CD14-positive monocyte (primary cell): ENCODE results near the gene STK4. TPM values are rescaled to one million over a fixed set of nuclear protein-coding genes. Genes with fewer than 3 reads are reported as not detected.

Source experiments
- DNase-seq, 3 donors: peaks; one replicate each; pipeline ENCODE4 v3.0.0-alpha.2; 2011 to 2022
- H2AFZ ChIP-seq: 2 replicates; pipeline ENCODE4 v1.6.0; 2012; ENCODE audit warnings: mild to moderate bottlenecking, low read depth, low read length, inconsistent platforms; ENCODE audit not compliant: insufficient read depth, poor library complexity, severe bottlenecking
- H3K27ac ChIP-seq, 2 donors: 1 replicate in 1 of 2; 2 replicates in 1 of 2; pipeline ENCODE4 v1.5.1; 2012 to 2013; ENCODE audit warnings: low read length in 2 of 2, control low read depth in 1 of 2, inconsistent platforms in 1 of 2, low read depth in 1 of 2, mild to moderate bottlenecking in 1 of 2
- H3K27me3 ChIP-seq, 2 donors: one replicate each; pipeline versions ENCODE4 v1.6.0 to v1.6.1; 2011 to 2013; ENCODE audit warnings: low read length in 2 of 2; ENCODE audit not compliant: control insufficient read depth in 2 of 2, insufficient read depth in 2 of 2
- H3K36me3 ChIP-seq, 2 donors: replicated peaks in 1 of 2; 1 replicate in 1 of 2; 2 replicates in 1 of 2; pipeline versions ENCODE4 v1.5.1 to v1.6.1; 2012 to 2013; ENCODE audit warnings: low read length in 2 of 2, control low read depth in 1 of 2, inconsistent platforms in 1 of 2, mild to moderate bottlenecking in 1 of 2; ENCODE audit not compliant: insufficient read depth in 2 of 2, control insufficient read depth in 1 of 2
- H3K4me1 ChIP-seq, 2 donors: 1 replicate in 1 of 2; 2 replicates in 1 of 2; pipeline versions ENCODE4 v1.5.1 to v1.6.1; 2012 to 2013; ENCODE audit warnings: low read length in 2 of 2, control low read depth in 1 of 2, inconsistent platforms in 1 of 2, mild to moderate bottlenecking in 1 of 2, moderate library complexity in 1 of 2; ENCODE audit not compliant: insufficient read depth in 2 of 2, control insufficient read depth in 1 of 2
- H3K4me2 ChIP-seq: replicated peaks from 2 replicates; pipeline ENCODE3; 2012; ENCODE audit warnings: low read length, moderate library complexity, mild to moderate bottlenecking; ENCODE audit not compliant: poor library complexity, severe bottlenecking; ENCODE audit errors: extremely low read depth
- H3K4me3 ChIP-seq, 3 experiments: fragments of 200-600 bp in 1 of 3; sonication (generic) in 1 of 3; replicated peaks in 1 of 3; 1 replicate in 2 of 3; 2 replicates in 1 of 3; pipeline ENCODE4 v1.5.1; 2011 to 2013; ENCODE audit warnings: low read length in 3 of 3, mild to moderate bottlenecking in 3 of 3, control low read depth in 2 of 3, low read depth in 2 of 3, inconsistent platforms in 1 of 3, moderate library complexity in 1 of 3
- H3K79me2 ChIP-seq: 2 replicates; pipeline ENCODE4 v1.6.0; 2012; ENCODE audit warnings: mild to moderate bottlenecking, control low read depth, inconsistent platforms, low read length, moderate library complexity; ENCODE audit not compliant: insufficient read depth
- H3K9ac ChIP-seq: 2 replicates; pipeline ENCODE4 v1.6.0; 2017; ENCODE audit warnings: low read length, mild to moderate bottlenecking; ENCODE audit not compliant: insufficient read depth, poor library complexity, severe bottlenecking
- H3K9me3 ChIP-seq, 2 donors: replicated peaks in 1 of 2; 1 replicate in 1 of 2; 2 replicates in 1 of 2; pipeline versions ENCODE4 v1.5.1 to v1.6.1; 2012 to 2013; ENCODE audit warnings: low read length in 2 of 2, control low read depth in 1 of 2; ENCODE audit not compliant: control insufficient read depth in 1 of 2, insufficient read depth in 1 of 2
- H4K20me1 ChIP-seq: 2 replicates; pipeline ENCODE4 v1.6.0; 2012; ENCODE audit warnings: mild to moderate bottlenecking, low read length, control low read depth, moderate library complexity; ENCODE audit not compliant: insufficient read depth
- H3K27ac Mint-ChIP-seq, 7 donors: one replicate each; pipeline ENCODE4 v1.8.0; 2020; ENCODE audit warnings: mild to moderate bottlenecking in 7 of 7, mixed read lengths in 7 of 7, moderate library complexity in 6 of 7, inconsistent platforms in 2 of 7
- H3K27me3 Mint-ChIP-seq, 3 donors: one replicate each; pipeline ENCODE4 v1.8.0; 2021 to 2022; ENCODE audit warnings: low read depth in 3 of 3, mild to moderate bottlenecking in 3 of 3, mixed read lengths in 3 of 3, moderate library complexity in 3 of 3, inconsistent platforms in 1 of 3
- H3K36me3 Mint-ChIP-seq, 2 donors: one replicate each; pipeline ENCODE4 v1.8.0; 2020; ENCODE audit warnings: mixed read lengths in 2 of 2, inconsistent platforms in 1 of 2, mild to moderate bottlenecking in 1 of 2
- H3K4me1 Mint-ChIP-seq: one replicate; pipeline ENCODE4 v1.8.0; 2020; ENCODE audit warnings: mild to moderate bottlenecking, mixed read lengths
- H3K4me3 Mint-ChIP-seq, 2 donors: one replicate each; pipeline ENCODE4 v1.8.0; 2020; ENCODE audit warnings: mild to moderate bottlenecking in 2 of 2, mixed read lengths in 2 of 2, moderate library complexity in 1 of 2
- H3K9me3 Mint-ChIP-seq, 7 donors: one replicate each; pipeline ENCODE4 v1.8.0; 2020 to 2022; ENCODE audit warnings: mixed read lengths in 7 of 7, mild to moderate bottlenecking in 6 of 7, moderate library complexity in 6 of 7, inconsistent platforms in 2 of 7
- CTCF ChIP-seq: fragments of 200-600 bp; IDR thresholded peaks from one replicate; pipeline ENCODE4 v1.8.0; 2022; ENCODE audit warnings: antibody characterized with exemption, mild to moderate bottlenecking
- WGBS: methylation state at CpG from one replicate; pipeline ENCODE4 v1.1.5; 2013; ENCODE audit warnings: missing lambda C conversion rate; ENCODE audit not compliant: insufficient coverage; 5-methylcytosine and 5-hydroxymethylcytosine counted together
- intact Hi-C, 2 donors: fragments of 100-400 bp; cut with micrococcal nuclease; formaldehyde crosslinking; loops; one replicate each; pipeline versions ENCODE4 v1.15.0 to v1.15.1; 2023
- polyA plus RNA-seq, 3 donors: library from polyadenylated mRNA; depleted of rRNA in 1 of 3; unstranded in 2 of 3; stranded (reverse) in 1 of 3; fragments of 300-500 nt in 2 of 3; fragments of >200 nt in 1 of 3; fragmentation: Illumina TruSeq in 2 of 3; gene quantifications; 1 replicate in 2 of 3; 2 replicates in 1 of 3; pipeline ENCODE4 v1.2.3, GENCODE V29; 2012 to 2021

The STK4 gene
- polyA plus RNA-seq, 3 donors, result 53.0 to 123 (median 69.9) TPM

GRCh38 chr20:44981736-44982406 is 15.6 kb downstream of the STK4 start:
- Histone ChIP-seq H3K4me1 (peaks cover 42 to 59% of the 10 kb centered on the region in 2 donors), H3K9me3 (no peaks in the 10 kb centered on the region), H3K9ac (no peak overlapping the region), H3K79me2 (peaks cover 89% of the 10 kb centered on the region), H3K4me2 (no peak overlapping the region), H3K4me3 (no peak overlapping the region), H2AFZ (no peak overlapping the region), H4K20me1 (peaks cover 18% of the 10 kb centered on the region), H3K27ac (peak overlapping the region in 1 of 2 donors; percentile 62), H3K27me3 (no peaks in the 10 kb centered on the region), H3K36me3 (peaks cover 53 to 73% of the 10 kb centered on the region in 2 donors)
- Mint-ChIP-seq H3K27ac (peak overlapping the region in 6 of 7 donors; percentile 30 to 85 (median 70)), H3K4me3 (no peak overlapping the region), H3K4me1 (peaks cover 53% of the 10 kb centered on the region), H3K9me3 (no peaks in the 10 kb centered on the region), H3K36me3 (peaks cover 61 to 67% of the 10 kb centered on the region in 2 donors), H3K27me3 (peaks cover 0 to 3% (median 1%) of the 10 kb centered on the region in 3 donors)
- no peak for DNase-seq
- intact Hi-C loops, result loop anchor here (1.0 to 2.0 kb wide), 2 partner anchors 8 to 15 kb away; partner anchors contain the start of gene STK4 (in 1 of the 2)
- TF ChIP-seq CTCF, result no peak
- no CpG with 5 or more reads among the region's 8 CpGs for WGBS

GRCh38 chr20:44983093-44983674 is 16.9 kb downstream of the STK4 start:
- peaks cover 26% of the 10 kb centered on the region for H4K20me1 ChIP-seq
- H2AFZ ChIP-seq, result no peak overlapping the region
- Mint-ChIP-seq H3K4me3 (no peak overlapping the region), H3K36me3 (peaks cover 59 to 75% of the 10 kb centered on the region in 2 donors), H3K27ac (peak overlapping the region; percentile 48 to 84 (median 66)), H3K9me3 (peaks cover 0 to under 1% (median 0%) of the 10 kb centered on the region in 7 donors), H3K27me3 (peaks cover 0 to 3% (median 1%) of the 10 kb centered on the region in 3 donors), H3K4me1 (peaks cover 41% of the 10 kb centered on the region)
- WGBS, result 98% methylated on average over 6 of the region's 7 CpGs
- H3K27ac ChIP-seq, result peak overlapping the region in 1 of 2 donors; percentile 23
- intact Hi-C loops, result no loop called here
- no peaks in the 10 kb centered on the region for H3K27me3 ChIP-seq
- no peak overlapping the region for H3K4me2 ChIP-seq
- H3K9me3 ChIP-seq, result no peaks in the 10 kb centered on the region
- peaks cover 34 to 47% of the 10 kb centered on the region in 2 donors for H3K4me1 ChIP-seq
- no peak overlapping the region for H3K4me3 ChIP-seq
- H3K36me3 ChIP-seq, result peaks cover 66 to 83% of the 10 kb centered on the region in 2 donors
- no peak overlapping the region for H3K9ac ChIP-seq
- DNase-seq, result no peak
- TF ChIP-seq CTCF, result no peak
- H3K79me2 ChIP-seq, result peaks cover 89% of the 10 kb centered on the region
